ENCODE data around the gene CLIC6. TPM values are rescaled to one million over a fixed set of nuclear protein-coding genes. Genes with fewer than 3 reads are reported as not detected.

CLIC6 gene
- total and polyA plus RNA-seq, 2 of the 4 experiments (the other 2 are of a cell fraction): not detected

DNA sequence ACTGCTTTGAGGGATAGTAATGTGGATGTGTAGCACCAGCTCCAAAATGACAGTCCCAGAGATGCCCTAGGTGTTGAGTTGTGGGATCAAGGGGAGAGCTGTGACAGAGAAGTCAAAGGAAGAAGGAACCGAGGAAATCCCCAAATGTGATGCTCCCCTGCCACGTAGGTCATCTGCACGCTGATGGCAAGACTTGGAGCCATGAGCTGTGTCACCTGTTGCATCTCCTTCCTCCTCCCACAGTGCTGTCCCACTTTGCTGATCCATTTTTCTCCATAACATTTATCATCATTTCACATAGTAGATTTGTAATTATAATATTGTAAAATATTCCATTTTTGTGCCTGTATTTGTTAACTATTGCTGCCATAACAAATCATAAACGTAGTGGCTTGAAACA is 36.3 kb upstream of the CLIC6 start:
- Histone ChIP-seq H2BK5ac (ENCODE audit: low read depth, low read length, poor library complexity, severe bottlenecking) (no peak overlapping the region), H3K4me1 (ENCODE audit: control insufficient read depth, insufficient read depth, low read length) (no peaks in the 10 kb centered on the region), H4K5ac (ENCODE audit: low read depth, low read length) (no peak overlapping the region), H3K27ac (ENCODE audit: insufficient read depth, low read length) (no peak overlapping the region), H2AK5ac (ENCODE audit: low read depth, low read length) (no peak overlapping the region), H3K79me1 (ENCODE audit: low read depth in 1 of 2, low read length in 2 of 2) (no peaks in the 10 kb centered on the region), H3K18ac (ENCODE audit: low read depth, low read length) (no peak overlapping the region), H4K20me1 (ENCODE audit: insufficient read depth, low read length) (no peaks in the 10 kb centered on the region; the same call in 1 of the 2 replicates), H3K56ac (ENCODE audit: extremely low read depth, insufficient read depth, low read length) (no peak overlapping the region), H2BK120ac (ENCODE audit: low read depth, low read length) (no peak overlapping the region), H2AK9ac (replicated peaks; ENCODE audit: low read depth, low read length, poor library complexity) (no peak overlapping the region), H3K9me3 (ENCODE audit: control insufficient read depth, insufficient read depth, low read length) (0 out of 2 replicates have a peak, but pooled peaks cover 2% of the 10 kb centered on the region), H3K4me3 (ENCODE audit: insufficient read depth, low read depth, low read length) (no peak overlapping the region), H3K23ac (ENCODE audit: low read depth, low read length) (no peak overlapping the region), H2BK15ac (ENCODE audit: low read depth, low read length) (no peak overlapping the region), H4K91ac (ENCODE audit: insufficient read depth, low read depth, low read length) (no peak overlapping the region), H3K9ac (ENCODE audit: low read depth, low read length) (no peak overlapping the region), H3K4ac (ENCODE audit: low read depth, low read length) (no peak overlapping the region), H3K36me3 (ENCODE audit: control insufficient read depth, insufficient read depth, low read length) (no peaks in the 10 kb centered on the region), H4K8ac (ENCODE audit: low read depth in 2 of 2, low read length in 2 of 2) (no peak overlapping the region), H3K4me2 (ENCODE audit: low read depth, low read length) (no peak overlapping the region), H3K27me3 (ENCODE audit: control insufficient read depth, insufficient read depth, low read length) (peaks cover 60% of the 10 kb centered on the region), H2AFZ (replicated peaks; ENCODE audit: low read length, poor library complexity) (no peak overlapping the region), H2BK20ac (ENCODE audit: low read depth, low read length) (no peak overlapping the region), H3K14ac (replicated peaks; ENCODE audit: low read depth, low read length) (no peak overlapping the region), H3K9me1 (ENCODE audit: insufficient read depth, low read length) (no peaks in the 10 kb centered on the region)
- TF ChIP-seq NFE2L2 (IDR thresholded peaks at IDR 0.05; ENCODE audit: low read depth, low read length) (no peak), RCOR1 (IDR thresholded peaks at IDR 0.05; ENCODE audit: insufficient replicate concordance, low read length) (no peak), SMC3 (IDR thresholded peaks at IDR 0.05; ENCODE audit: low read depth, low read length) (no peak), MXI1 (IDR thresholded peaks at IDR 0.05; ENCODE audit: borderline replicate concordance, low read depth, low read length) (no peak), CEBPB (IDR thresholded peaks at IDR 0.05; ENCODE audit: low read depth, low read length) (no peak), FOS (IDR thresholded peaks at IDR 0.05; ENCODE audit: low read depth, low read length) (no peak)
- TF ChIP-seq, protein P1, sequence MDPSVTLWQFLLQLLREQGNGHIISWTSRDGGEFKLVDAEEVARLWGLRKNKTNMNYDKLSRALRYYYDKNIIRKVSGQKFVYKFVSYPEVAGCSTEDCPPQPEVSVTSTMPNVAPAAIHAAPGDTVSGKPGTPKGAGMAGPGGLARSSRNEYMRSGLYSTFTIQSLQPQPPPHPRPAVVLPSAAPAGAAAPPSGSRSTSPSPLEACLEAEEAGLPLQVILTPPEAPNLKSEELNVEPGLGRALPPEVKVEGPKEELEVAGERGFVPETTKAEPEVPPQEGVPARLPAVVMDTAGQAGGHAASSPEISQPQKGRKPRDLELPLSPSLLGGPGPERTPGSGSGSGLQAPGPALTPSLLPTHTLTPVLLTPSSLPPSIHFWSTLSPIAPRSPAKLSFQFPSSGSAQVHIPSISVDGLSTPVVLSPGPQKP (IDR thresholded peaks at IDR 0.05; ENCODE audit: borderline replicate concordance, low read depth, low read length): no peak
- DNase-seq (no peak), ATAC-seq (ENCODE audit: low read depth) (no peak)
- in situ Hi-C loops (cut with MboI; ENCODE audit: low sequenced_read_pairs): no loop called here
- no CpG with 5 or more reads among the region's 4 CpGs for WGBS, 2 experiments (ENCODE audit: extremely low coverage in 2 of 2, insufficient read length in 1 of 2)
- no TSS peak for BruUV-seq (replicated peaks)
- POLR2A ChIA-PET (ENCODE audit: unreplicated experiment): no interaction called here
- CTCF ChIA-PET: no interaction called here
- intact Hi-C loops (cut with micrococcal nuclease): no loop called here
- dilution Hi-C loops (cut with HindIII; ENCODE audit: low sequenced_read_pairs, unreplicated experiment): no loop called here

All from IMR-90 (cell line).